Measurements from ENCODE around the gene PCSK5. TPM values are rescaled to one million over a fixed set of nuclear protein-coding genes. Genes with fewer than 3 reads are reported as not detected.

Gene PCSK5
- polyA plus RNA-seq, 1 donor (not counting 4 experiments of a cell fraction or from before 2014, with no cell fraction given) = 1.9 TPM

DNA sequence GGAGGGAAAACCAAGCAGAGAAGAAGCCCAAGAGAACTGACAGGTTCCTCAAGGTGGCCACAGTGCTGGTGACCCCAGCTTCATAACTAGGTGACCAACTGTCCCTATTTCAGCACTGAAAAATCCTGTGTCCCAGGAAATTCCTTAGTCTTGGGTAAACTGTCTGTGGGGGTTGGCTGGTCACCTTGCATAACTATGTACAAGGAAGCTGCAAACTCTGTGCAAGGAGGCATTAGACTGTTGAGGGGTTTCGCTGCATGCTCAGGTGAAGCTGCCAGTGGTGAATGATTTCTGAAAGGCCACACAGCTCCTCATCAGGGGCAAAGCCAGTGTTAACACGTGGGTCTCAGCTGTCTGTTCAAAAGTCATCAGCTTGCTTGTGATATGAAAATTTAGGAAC is 36.9 kb downstream of the PCSK5 start:
- Histone ChIP-seq H3K36me3 (ENCODE audit: control insufficient read depth in 2 of 2, extremely low read depth in 1 of 2, insufficient read depth in 2 of 2, low read length in 2 of 2) (no peaks in the 10 kb centered on the region), H3K9ac (ENCODE audit: control insufficient read depth, extremely low read depth, insufficient read depth, low read length) (no peak overlapping the region), H3K9me3 (ENCODE audit: control insufficient read depth, low read depth, low read length) (no peaks in the 10 kb centered on the region), H3K4me2 (ENCODE audit: control insufficient read depth, extremely low read depth, insufficient read depth, low read depth, low read length) (no peak overlapping the region), H2AFZ (ENCODE audit: control insufficient read depth, low read length) (no peak overlapping the region), H3K9me1 (ENCODE audit: control insufficient read depth, extremely low read depth, insufficient read depth, low read length) (no peaks in the 10 kb centered on the region), H3K27me3 (ENCODE audit: control insufficient read depth, extremely low read depth, insufficient read depth, low read length) (no peaks in the 10 kb centered on the region), H3K4me3 (ENCODE audit: control insufficient read depth in 2 of 3, extremely low read depth in 1 of 3, insufficient read depth in 2 of 3, low read depth in 1 of 3, low read length in 3 of 3) (no peak overlapping the region), H3K79me2 (ENCODE audit: control insufficient read depth, insufficient read depth, low read length) (no peaks in the 10 kb centered on the region), H3K4me1 (ENCODE audit: control insufficient read depth, extremely low read depth, insufficient read depth, low read length) (no peaks in the 10 kb centered on the region), H3K27ac (ENCODE audit: control insufficient read depth, insufficient read depth, low read length) (no peak overlapping the region), H4K20me1 (ENCODE audit: control insufficient read depth, extremely low read depth, insufficient read depth, low read length) (no peaks in the 10 kb centered on the region)
- DNase-seq (ENCODE audit: low read depth, low spot score) (no peak), FAIRE-seq (no peak)
- TF ChIP-seq, protein P1, sequence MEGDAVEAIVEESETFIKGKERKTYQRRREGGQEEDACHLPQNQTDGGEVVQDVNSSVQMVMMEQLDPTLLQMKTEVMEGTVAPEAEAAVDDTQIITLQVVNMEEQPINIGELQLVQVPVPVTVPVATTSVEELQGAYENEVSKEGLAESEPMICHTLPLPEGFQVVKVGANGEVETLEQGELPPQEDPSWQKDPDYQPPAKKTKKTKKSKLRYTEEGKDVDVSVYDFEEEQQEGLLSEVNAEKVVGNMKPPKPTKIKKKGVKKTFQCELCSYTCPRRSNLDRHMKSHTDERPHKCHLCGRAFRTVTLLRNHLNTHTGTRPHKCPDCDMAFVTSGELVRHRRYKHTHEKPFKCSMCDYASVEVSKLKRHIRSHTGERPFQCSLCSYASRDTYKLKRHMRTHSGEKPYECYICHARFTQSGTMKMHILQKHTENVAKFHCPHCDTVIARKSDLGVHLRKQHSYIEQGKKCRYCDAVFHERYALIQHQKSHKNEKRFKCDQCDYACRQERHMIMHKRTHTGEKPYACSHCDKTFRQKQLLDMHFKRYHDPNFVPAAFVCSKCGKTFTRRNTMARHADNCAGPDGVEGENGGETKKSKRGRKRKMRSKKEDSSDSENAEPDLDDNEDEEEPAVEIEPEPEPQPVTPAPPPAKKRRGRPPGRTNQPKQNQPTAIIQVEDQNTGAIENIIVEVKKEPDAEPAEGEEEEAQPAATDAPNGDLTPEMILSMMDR (optimal IDR thresholded peaks at IDR 0.05 in 1 of 3, IDR thresholded peaks at IDR 0.05 in 1 of 3, conservative IDR thresholded peaks at IDR 0.05 in 1 of 3; ENCODE audit: extremely low read depth in 1 of 3, insufficient read depth in 2 of 3, low read length in 3 of 3) = no peak
- no peak for TF ChIP-seq EZH2 (IDR thresholded peaks at IDR 0.05; ENCODE audit: low read length)
- dilution Hi-C loops (cut with MboI; ENCODE audit: extremely low pct_ligation_motif_present, low sequenced_read_pairs) = no loop called here

DNA sequence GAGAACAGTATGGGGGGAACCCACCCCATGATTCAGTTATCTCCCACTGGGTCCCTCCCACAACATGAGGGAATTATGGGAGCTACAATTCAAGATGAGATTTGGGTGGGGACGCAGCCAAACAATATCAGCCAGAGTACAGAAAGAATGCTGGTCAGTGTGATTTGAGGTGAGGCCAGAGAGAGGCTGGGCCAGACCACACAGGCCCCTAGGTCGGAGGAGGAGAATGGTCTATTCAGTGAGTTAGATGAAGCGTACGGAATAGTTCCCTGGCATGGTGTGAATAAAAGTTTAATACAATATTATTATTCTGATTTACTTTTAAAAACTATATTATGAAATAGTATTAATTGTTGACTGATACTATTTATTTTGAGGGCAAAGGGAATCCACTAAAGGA is 39.7 kb downstream of the PCSK5 start:
- H3K9ac ChIP-seq (ENCODE audit: control insufficient read depth, extremely low read depth, insufficient read depth, low read length) = no peak overlapping the region
- no peak for FAIRE-seq
- no peak overlapping the region for H3K4me2 ChIP-seq (ENCODE audit: control insufficient read depth, extremely low read depth, insufficient read depth, low read depth, low read length)
- no peaks in the 10 kb centered on the region for H3K4me1 ChIP-seq (ENCODE audit: control insufficient read depth, extremely low read depth, insufficient read depth, low read length)
- H3K36me3 ChIP-seq (ENCODE audit: control insufficient read depth in 2 of 2, extremely low read depth in 1 of 2, insufficient read depth in 2 of 2, low read length in 2 of 2) = no peaks in the 10 kb centered on the region
- H3K9me3 ChIP-seq (ENCODE audit: control insufficient read depth, low read depth, low read length) = no peaks in the 10 kb centered on the region
- no peaks in the 10 kb centered on the region for H4K20me1 ChIP-seq (ENCODE audit: control insufficient read depth, extremely low read depth, insufficient read depth, low read length)
- TF ChIP-seq EZH2 (IDR thresholded peaks at IDR 0.05; ENCODE audit: low read length) = no peak
- TF ChIP-seq, protein P1 (optimal IDR thresholded peaks at IDR 0.05 in 1 of 3, IDR thresholded peaks at IDR 0.05 in 1 of 3, conservative IDR thresholded peaks at IDR 0.05 in 1 of 3; ENCODE audit: extremely low read depth in 1 of 3, insufficient read depth in 2 of 3, low read length in 3 of 3) = no peak
- dilution Hi-C loops (cut with MboI; ENCODE audit: extremely low pct_ligation_motif_present, low sequenced_read_pairs) = no loop called here
- H3K27ac ChIP-seq (ENCODE audit: control insufficient read depth, insufficient read depth, low read length) = no peak overlapping the region
- H3K79me2 ChIP-seq (ENCODE audit: control insufficient read depth, insufficient read depth, low read length) = no peaks in the 10 kb centered on the region
- no peak overlapping the region for H2AFZ ChIP-seq (ENCODE audit: control insufficient read depth, low read length)
- H3K27me3 ChIP-seq (ENCODE audit: control insufficient read depth, extremely low read depth, insufficient read depth, low read length) = no peaks in the 10 kb centered on the region
- DNase-seq (ENCODE audit: low read depth, low spot score) = no peak
- no peak overlapping the region for H3K4me3 ChIP-seq (ENCODE audit: control insufficient read depth in 2 of 3, extremely low read depth in 1 of 3, insufficient read depth in 2 of 3, low read depth in 1 of 3, low read length in 3 of 3)
- no peaks in the 10 kb centered on the region for H3K9me1 ChIP-seq (ENCODE audit: control insufficient read depth, extremely low read depth, insufficient read depth, low read length)
